ENCODE results near the gene CCDC107. TPM values are rescaled to one million over a fixed set of nuclear protein-coding genes. Genes with fewer than 3 reads are reported as not detected.

Gene CCDC107
- total RNA-seq, 1 experiment from 2014 or later, result 12.0 TPM

DNA sequence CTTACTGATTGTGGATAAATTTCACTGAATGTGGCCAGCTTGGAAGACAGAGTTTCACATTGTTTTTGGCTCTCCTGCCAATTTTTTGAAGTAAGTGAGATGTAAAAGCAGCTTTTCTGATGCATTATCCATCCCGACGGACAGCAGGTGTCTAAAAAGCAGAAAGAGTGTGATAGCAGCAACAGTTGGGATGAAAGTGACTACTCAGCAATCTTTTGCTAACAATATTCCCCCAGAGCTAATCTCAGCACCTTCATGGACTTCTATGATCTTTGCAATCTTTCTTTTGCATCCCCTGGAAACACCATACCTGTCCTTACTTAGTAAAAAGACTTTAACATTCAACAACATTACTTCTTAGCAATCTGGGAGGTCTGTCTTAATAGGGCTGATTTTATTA is 45.2 kb upstream of the CCDC107 start:
- H3T11ph ChIP-seq (ENCODE audit: low read length), result no peak overlapping the region
- H3K14ac ChIP-seq (ENCODE audit: insufficient read depth, low read length), result no peak overlapping the region
- TF ChIP-seq, protein P1, sequence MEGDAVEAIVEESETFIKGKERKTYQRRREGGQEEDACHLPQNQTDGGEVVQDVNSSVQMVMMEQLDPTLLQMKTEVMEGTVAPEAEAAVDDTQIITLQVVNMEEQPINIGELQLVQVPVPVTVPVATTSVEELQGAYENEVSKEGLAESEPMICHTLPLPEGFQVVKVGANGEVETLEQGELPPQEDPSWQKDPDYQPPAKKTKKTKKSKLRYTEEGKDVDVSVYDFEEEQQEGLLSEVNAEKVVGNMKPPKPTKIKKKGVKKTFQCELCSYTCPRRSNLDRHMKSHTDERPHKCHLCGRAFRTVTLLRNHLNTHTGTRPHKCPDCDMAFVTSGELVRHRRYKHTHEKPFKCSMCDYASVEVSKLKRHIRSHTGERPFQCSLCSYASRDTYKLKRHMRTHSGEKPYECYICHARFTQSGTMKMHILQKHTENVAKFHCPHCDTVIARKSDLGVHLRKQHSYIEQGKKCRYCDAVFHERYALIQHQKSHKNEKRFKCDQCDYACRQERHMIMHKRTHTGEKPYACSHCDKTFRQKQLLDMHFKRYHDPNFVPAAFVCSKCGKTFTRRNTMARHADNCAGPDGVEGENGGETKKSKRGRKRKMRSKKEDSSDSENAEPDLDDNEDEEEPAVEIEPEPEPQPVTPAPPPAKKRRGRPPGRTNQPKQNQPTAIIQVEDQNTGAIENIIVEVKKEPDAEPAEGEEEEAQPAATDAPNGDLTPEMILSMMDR (conservative IDR thresholded peaks at IDR 0.05), result no peak
- no peak overlapping the region for H3K27ac ChIP-seq (ENCODE audit: insufficient read length, low read depth, low read length)
- peaks cover 4% of the 10 kb centered on the region; the same call in 1 of the 2 replicates for H3K27me3 ChIP-seq (ENCODE audit: insufficient read depth, low read length)
- no peaks in the 10 kb centered on the region for H3K9me3 ChIP-seq (ENCODE audit: control insufficient read depth, low read depth, low read length)
- H3K23ac ChIP-seq (ENCODE audit: insufficient read length, low read depth, low read length), result no peak overlapping the region
- H3K9ac ChIP-seq (ENCODE audit: extremely low read depth, insufficient read length, low read length), result no peak overlapping the region
- Mint-ChIP-seq H3K36me3 (ENCODE audit: insufficient read depth in 1 of 3, low read depth in 3 of 3) (peaks cover 6 to 14% (median 11%) of the 10 kb centered on the region in 3 experiments; a peak in 6 of 7 replicates), H3K4me3 (no peak overlapping the region), H3K27ac (no peak overlapping the region), H3K27me3 (ENCODE audit: low read depth) (peaks cover 30% of the 10 kb centered on the region), H3K4me1 (peaks cover 15 to 18% of the 10 kb centered on the region in 2 experiments), H3K9me3 (no peaks in the 10 kb centered on the region; a peak in 2 of 5 replicates)
- H2AK5ac ChIP-seq (ENCODE audit: insufficient read length, low read length), result no peak overlapping the region
- H4K5ac ChIP-seq (ENCODE audit: insufficient read length, low read depth, low read length), result no peak overlapping the region
- no peak overlapping the region for H2BK15ac ChIP-seq (ENCODE audit: low read depth, low read length)
- H4K20me1 ChIP-seq (ENCODE audit: control insufficient read depth, insufficient read depth, insufficient read length), result no peaks in the 10 kb centered on the region
- H2BK120ac ChIP-seq (ENCODE audit: low read depth, low read length, poor library complexity, severe bottlenecking), result no peak overlapping the region
- H2BK12ac ChIP-seq (ENCODE audit: insufficient read length, low read depth, low read length), result no peak overlapping the region
- H3K56ac ChIP-seq (ENCODE audit: insufficient read length, low read depth, low read length), result no peak overlapping the region
- H2BK20ac ChIP-seq (ENCODE audit: low read depth, low read length, poor library complexity, severe bottlenecking), result no peak overlapping the region
- no peak overlapping the region for H2BK5ac ChIP-seq (ENCODE audit: insufficient read length, low read length)
- H3K18ac ChIP-seq (ENCODE audit: insufficient read length, low read depth, low read length), result no peak overlapping the region
- DNase-seq, result no peak
- no CpG with 5 or more reads among the region's 2 CpGs for WGBS (ENCODE audit: extremely low coverage, insufficient read length, low lambda C conversion rate)
- no peaks in the 10 kb centered on the region for H3K79me1 ChIP-seq (ENCODE audit: insufficient read depth, low read depth, low read length, poor library complexity, severe bottlenecking)
- no peak overlapping the region for H3K4ac ChIP-seq (ENCODE audit: low read depth, low read length)
- no peak overlapping the region for H4K8ac ChIP-seq (replicated peaks; ENCODE audit: insufficient read length, low read depth, low read length)
- H4K91ac ChIP-seq (ENCODE audit: insufficient read length, low read depth, low read length), result no peak overlapping the region
- no peaks in the 10 kb centered on the region for H3K79me2 ChIP-seq (ENCODE audit: insufficient read depth, low read length)
- no peak overlapping the region for H2AFZ ChIP-seq (ENCODE audit: low read length)
- H3K23me2 ChIP-seq (ENCODE audit: insufficient read length, low read depth, low read length, poor library complexity, severe bottlenecking), result peaks cover 13% of the 10 kb centered on the region
- no peak overlapping the region for H3K4me2 ChIP-seq (ENCODE audit: insufficient read depth, insufficient read length, low read length)
- no peaks in the 10 kb centered on the region; the same call in 1 of the 2 replicates for H3K4me1 ChIP-seq (ENCODE audit: insufficient read depth, low read length)

All from H9 (cell line).